GM19099 (cell line): ENCODE results near the gene IWS1.
A peak's percentile ranks its signal among the peaks of the same experiment; 100 is the strongest.

ENCODE experiments used
- POLR2A ChIP-seq: IDR thresholded peaks from 3 replicates; pipeline ENCODE4 v1.6.1; 2011; ENCODE audit warnings: low read depth; ENCODE audit not compliant: insufficient read length; ENCODE audit errors: extremely low read depth

IWS1 gene

DNA sequence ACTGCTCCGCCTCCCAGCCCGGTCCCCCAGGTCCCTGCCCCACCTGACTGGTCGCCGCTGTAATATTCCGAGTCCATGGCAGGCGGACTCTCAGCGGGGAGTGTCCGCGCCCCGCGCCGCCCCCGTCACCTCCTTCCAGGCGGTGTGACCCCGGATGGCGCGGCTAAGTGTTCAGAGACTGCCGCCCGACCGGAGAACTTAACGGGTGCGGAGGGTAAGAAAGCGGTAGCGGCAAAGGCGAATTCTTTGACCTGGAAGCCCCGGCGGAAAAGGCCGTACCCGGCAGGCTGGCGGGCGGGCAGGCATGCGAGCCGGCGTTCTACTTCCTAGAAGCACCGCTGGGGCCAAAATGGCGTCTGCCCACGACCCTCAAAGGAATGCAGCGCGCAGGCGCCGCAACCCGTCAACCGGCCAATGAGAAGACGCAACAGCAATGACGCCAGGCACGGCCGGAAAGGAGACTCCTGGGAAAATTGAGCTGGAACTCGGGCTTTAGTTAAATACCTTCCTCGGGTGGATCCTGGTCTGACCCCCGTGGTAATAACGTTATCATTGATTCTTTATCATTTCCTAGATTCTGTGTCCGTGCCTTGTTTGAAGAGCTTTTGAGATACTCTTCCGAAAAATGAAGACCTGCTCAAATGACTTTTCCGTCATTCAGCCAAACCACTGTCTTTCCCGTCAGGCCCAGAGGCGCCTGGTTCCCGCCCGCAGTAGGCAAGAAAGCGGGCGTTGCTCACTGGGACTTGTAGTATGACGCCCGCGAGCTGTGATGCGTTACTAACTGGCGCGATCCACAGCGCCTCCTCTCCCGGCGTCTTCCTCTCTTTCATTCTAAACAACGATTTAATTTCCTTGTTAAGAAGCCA, at the start of gene IWS1:
Gene IWS1 (minus strand): TSS at position 358 of the 869 bp plus-strand sequence. CDS start 281 bp downstream, at position 77.
- TF ChIP-seq POLR2A = peak; percentile 75

DNA sequence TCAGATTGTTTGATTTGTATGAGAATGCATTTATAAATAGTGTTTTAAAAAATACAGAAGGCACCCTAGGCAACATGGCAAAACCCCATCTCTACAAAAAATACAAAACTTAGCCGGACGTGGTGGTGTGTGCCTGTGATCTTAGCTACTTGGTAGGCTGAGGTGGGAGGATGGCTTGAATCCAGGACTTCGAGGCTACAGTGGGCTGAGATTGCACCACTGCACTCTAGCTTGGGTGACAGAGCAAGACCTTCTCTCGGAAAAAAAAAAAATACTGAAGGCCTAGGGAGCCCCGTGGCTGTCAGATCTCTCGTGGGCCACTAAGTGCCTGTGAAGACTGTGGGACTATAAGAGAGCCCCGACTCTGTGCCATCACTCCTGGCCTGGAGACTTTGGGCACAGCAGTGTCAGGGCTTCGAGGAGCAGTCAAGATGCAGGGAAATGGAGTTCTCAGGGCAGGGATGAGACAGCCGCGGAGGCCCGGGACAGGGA, 49.7 kb upstream of the IWS1 start:
- no peak for TF ChIP-seq POLR2A

DNA sequence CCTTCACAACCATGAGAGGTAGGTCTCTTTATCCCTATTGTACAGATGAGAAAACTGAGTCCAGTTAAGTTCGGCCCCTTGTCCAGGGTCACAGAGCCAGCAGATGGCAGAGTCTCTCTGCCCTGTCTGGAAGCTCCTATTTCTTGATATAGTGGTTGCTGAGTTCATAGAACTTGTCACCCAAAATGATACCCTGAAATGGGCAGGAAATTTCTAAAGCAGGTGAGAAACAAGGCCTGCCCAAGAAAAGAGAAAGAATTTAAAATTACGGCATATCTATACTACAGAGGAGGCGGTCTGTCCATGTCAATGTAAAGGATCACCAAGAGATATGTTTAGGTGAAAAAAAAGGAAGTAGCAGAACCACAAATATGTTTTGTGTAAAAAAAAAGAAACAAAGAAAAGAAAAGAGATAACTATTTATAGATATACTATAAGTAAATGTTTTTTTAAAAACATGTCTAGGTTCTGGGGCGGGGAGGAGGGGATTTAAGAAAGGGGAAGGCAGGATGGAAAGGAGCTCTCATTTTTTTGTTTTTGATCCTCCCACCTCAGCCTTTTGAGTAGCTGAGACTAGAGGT, 49.0 kb upstream of the IWS1 start:
- TF ChIP-seq POLR2A = no peak

DNA sequence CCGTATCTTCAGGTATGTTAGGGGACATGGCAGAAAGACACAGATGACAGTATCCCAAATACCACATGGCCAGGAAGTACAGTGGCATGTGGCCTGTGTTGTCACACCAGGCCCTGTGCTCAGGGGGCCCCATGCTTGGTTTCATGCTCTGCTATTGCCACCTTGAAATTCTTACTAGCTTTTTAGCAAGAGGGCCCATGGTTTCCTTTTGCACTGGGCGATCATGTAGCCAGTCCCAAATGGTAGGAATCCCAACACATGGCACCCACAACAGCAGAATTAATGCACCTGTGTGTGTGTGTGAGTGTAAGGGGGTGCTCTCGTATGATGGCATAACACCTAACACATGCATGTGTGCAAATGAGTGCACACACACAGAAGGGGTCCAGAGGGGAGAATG, 48.4 kb upstream of the IWS1 start:
- no peak for TF ChIP-seq POLR2A

DNA sequence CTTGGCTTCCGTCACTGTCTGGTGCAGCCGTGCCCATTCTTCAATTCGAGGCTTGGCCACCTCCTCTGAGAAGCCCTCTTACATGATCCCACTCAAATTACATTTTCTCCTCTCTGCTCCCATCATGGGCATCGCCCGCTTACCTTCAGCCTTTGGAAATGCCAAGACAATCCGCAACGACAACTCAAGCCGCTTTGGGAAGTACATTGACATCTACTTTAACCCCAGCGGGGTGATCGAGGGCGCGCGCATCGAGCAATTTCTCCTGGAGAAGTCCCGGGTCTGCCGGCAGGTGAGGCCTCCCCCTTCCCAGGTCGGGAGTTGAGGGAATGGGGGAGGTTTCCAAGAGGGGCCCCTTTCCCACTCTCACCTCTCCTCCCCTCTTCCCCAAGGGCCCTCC, 47.5 kb upstream of the IWS1 start:
- TF ChIP-seq POLR2A = no peak

DNA sequence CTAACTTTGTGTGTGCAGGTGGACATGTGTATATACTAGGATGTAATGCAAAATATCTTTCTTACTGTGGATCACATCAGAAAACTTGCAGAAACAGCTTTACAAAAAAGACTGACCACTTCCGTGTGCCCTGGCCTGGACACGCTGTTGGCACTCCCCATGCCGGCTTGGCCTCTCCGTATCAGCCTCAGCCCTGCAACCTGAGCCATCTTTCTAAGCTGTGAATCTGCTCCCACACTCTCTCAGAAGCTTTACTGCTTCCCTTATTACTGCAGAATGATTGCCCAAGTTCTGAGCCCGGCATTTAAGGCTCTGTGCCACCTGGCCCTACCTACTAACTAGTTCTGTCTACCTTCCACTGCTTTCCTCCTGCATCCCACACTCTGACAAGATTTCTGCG, 47.0 kb upstream of the IWS1 start:
- TF ChIP-seq POLR2A = no peak

DNA sequence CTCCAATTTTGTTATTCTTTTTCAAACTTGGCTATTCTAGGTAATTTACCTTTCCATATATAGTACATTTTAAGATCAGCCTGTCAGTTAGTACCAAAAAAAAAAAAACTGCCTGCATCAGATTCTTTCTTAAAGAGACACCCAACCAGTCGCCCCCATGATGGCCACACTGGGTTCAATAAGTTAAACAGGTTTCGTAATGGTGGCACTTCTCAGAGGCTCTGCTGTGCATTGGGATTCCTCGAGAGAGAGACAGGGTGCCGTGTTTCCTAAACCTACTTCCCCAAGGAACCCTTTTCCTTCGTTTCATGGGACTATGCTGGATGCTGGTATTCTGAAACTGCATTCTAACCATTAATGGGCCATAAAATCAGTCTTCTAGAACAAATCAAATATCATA, 46.6 kb upstream of the IWS1 start:
- no peak for TF ChIP-seq POLR2A

DNA sequence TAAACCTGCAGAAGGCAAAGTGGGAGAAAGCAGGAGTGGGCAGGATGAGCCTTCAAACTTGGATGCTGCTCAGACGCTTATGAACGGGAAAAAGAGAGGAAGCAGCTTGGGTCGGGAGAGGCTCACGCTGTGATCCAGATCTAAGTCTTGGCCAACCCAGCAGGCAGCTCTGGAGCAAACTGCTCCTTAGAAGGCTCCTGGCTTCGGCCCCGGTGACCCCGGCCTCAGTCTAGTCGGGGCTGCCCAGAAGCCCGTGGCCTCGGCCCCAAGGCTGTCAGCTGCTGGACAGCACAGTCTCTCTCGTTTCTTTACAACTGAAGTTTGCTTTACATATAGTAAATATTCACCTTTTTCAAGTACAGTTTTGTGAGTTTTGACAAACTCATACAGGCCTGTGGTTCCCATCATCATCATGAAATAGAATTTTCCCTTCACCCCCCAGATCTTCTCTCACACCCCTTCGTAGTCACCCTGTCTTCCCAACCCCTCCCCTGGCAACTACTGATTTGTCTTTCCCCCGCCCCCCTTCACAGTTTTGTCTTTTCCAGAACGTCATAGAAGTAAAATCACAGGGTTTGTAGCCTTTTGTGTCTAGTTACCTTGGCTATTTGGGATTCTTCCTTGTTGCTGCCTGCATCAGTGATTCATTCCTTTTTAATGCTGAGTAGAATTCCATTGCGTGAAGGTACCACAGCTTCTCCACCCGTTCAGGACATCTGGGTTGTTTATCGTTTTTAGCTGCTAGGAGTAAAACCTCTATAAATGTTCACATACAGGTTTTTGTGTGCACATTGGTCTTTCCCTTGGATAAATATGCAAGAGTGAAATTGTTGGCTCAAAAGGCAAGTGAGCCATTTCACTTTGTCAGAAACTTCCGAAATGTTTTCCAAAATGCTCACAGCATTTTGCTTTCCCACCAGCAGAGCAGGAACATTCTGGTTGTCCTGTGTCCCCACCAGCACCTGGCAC, 44.3 kb upstream of the IWS1 start:
- TF ChIP-seq POLR2A = no peak

DNA sequence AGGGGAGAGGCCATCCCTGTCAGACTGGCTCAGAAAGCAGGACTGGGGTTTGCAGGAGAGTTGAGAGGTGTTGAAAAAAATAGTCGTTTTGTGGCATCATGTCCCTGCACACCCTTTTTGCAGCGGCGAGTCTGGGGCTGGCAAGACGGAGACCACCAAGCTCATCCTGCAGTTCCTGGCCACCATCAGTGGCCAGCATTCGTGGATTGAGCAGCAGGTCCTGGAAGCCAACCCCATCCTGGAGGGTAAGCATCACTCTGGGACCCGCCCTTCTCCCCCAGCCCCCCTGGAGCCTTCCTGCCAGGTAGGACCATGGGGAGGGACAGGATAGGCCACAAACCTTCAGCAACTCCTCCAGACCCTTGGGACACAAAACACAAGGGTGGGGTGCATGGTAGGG, 43.4 kb upstream of the IWS1 start:
- no peak for TF ChIP-seq POLR2A

DNA sequence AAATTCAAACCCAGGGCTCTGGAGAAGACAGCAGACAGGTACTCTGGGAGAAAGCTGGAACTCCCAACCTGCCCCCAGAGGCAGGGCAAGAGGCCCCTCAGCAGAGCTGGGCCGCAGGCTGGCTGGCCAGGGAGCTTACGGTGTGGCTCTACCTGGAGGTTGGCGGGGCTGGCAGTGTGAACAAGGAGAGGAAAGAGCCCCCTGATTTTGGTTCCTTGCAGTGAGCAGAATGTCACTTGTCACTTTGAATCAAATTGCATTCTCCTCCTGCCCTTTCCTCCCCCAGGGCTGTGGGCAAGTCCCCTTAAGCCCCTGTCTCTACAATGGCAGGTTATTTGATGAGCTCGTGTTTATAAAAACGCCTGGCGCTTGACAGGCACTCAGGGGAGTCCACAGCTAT, 41.8 kb upstream of the IWS1 start:
- no peak for TF ChIP-seq POLR2A

DNA sequence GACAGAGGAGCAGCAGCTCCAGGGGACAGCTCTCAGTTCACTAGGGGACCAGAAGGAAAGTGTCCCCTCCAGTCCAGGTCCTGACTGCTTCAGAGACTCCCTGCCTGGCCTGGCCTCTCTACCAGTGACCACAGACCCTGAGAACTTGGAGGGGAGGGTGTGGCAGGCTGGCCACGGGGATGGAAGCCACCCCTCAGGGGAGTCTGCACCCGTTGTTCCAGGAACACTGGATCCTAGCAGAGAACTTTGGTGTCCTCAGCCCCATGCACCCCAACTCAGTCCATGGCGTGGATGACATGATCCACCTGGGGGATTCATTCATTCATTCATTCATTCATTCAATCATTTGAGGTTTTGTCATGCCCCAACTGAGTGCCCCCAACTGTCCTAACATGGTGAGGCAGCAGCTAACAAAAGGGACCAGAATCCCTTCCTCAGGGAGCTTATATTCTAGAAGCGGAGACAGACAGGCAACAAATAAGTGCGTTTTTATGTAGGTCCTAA, 41.1 kb upstream of the IWS1 start:
- no peak for TF ChIP-seq POLR2A

DNA sequence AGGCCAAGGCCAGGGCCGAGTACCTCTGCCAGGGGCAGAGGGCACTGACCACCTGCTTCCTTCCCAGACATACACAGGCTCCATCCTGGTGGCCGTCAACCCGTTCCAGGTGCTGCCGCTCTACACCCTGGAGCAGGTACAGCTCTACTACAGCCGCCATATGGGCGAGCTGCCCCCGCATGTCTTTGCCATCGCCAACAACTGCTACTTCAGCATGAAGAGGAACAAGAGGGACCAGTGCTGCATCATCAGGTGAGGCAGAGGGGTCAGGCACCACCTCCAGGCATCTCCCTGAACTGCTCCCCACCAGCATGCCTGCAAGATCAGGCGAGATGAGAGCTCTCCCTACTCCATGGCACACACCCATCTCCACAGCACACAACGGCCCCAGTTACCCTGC, 40.3 kb upstream of the IWS1 start:
- no peak for TF ChIP-seq POLR2A

DNA sequence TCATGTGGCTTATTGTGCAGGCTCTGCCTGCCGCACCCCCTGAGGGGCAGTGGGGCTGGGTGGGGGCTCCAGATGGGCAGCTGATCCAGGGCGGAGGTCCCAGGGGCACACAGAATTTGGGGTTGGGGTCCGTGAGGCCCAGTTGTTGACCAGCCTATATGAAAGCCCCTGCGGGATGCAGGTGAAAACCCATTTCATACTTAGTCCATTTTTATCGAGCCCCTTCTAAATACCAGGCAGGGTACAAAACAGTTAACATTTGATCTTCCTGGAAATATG, 39.8 kb upstream of the IWS1 start:
- no peak for TF ChIP-seq POLR2A

DNA sequence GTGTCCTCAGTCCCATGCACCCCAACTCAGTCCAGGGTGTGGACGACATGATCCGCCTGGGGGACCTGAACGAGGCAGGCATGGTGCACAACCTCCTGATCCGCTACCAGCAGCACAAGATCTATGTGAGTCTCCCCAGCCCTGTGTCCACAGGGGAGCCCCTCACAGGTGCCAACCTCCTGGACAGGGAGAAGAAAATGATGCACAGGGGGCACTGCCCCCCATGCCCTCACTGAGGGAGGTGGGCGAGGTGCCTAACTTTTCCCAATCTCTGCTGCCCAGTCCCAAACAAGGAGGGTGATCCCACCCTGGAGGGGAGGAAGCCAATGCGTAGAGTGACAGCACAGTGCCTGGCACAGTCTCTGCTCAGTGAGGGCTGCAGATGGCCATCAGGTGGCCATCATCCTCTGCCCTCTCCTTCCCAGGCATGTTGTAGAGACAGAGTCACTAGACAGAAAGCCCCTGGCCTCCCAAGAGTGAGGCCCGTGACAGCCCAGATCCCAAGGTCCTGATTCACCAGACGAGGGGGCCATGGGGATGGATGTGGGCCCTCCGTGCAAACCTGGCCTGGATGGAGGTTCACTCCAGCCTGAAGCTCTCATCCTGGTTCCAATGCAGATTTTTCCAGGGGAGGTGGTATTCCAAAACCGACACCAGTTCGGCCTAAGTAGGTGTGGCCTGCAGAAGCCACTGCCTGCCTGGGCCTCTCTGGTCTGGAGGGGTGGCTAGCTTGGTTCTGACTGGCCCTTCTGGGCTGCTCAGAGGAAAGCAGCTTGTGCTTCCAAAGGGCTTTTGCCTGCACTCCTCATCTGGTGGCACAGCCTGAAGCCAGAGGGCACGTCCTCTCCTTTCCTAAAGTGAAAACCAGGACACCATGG, 39.2 kb upstream of the IWS1 start:
- TF ChIP-seq POLR2A = no peak
